Esophagus squamous epithelium (tissue), 5 donors: Measurements from ENCODE around the gene AK8. TPM values are rescaled to one million over a fixed set of nuclear protein-coding genes. Genes with fewer than 3 reads are reported as not detected.

Source experiments
- DNase-seq: peaks from one replicate; lab custom pipeline; 2025; lab: John Stamatoyannopoulos, UW
- H3K27ac ChIP-seq, 4 donors: fragments of 200-600 bp; sonication (generic); one replicate each; pipeline ENCODE4 v1.5.1; 2016 to 2019; ENCODE audit warnings: mild to moderate bottlenecking in 1 of 4
- H3K27me3 ChIP-seq, 4 donors: fragments of 200-600 bp; sonication (generic); 1 replicate in 3 of 4; 2 replicates in 1 of 4; pipeline versions ENCODE4 v1.5.1 to v1.6.0; 2017 to 2021; ENCODE audit warnings: antibody characterized with exemption in 1 of 4
- H3K36me3 ChIP-seq, 3 donors: fragments of 200-600 bp; sonication (generic); one replicate each; pipeline ENCODE4 v1.5.1; 2016 to 2019
- H3K4me1 ChIP-seq, 3 donors: fragments of 200-600 bp; sonication (generic); one replicate each; pipeline ENCODE4 v1.5.1; 2017 to 2019
- H3K4me3 ChIP-seq, 4 donors: fragments of 200-600 bp; sonication (generic); 1 replicate in 3 of 4; 2 replicates in 1 of 4; pipeline ENCODE4 v1.5.1; 2016 to 2019; ENCODE audit warnings: mild to moderate bottlenecking in 2 of 4, moderate library complexity in 1 of 4
- H3K9me3 ChIP-seq, 3 donors: fragments of 200-600 bp; sonication (generic); one replicate each; pipeline ENCODE4 v1.5.1; 2016 to 2019
- POLR2A ChIP-seq, 4 donors: fragments of 450-650 bp; IDR thresholded peaks; one replicate each; pipeline ENCODE4 v1.6.1; 2017; ENCODE audit warnings: antibody characterized with exemption in 4 of 4, mild to moderate bottlenecking in 4 of 4, moderate library complexity in 3 of 4
- WGBS, 2 donors: methylation state at CpG; one replicate each; pipeline ENCODE4 v1.1.5; 2018; 5-methylcytosine and 5-hydroxymethylcytosine counted together
- intact Hi-C: fragments of 100-400 bp; cut with DNase I; formaldehyde crosslinking; loops from one replicate; pipeline ENCODE4 v1.15.0; 2022
- total RNA-seq, 4 donors: library from RNA; depleted of rRNA; stranded (reverse); fragments of >200 nt; gene quantifications; one replicate each; pipeline ENCODE4 v1.1.0, GENCODE V29; 2016
- TF ChIP-seq, protein P1 (sequence below), 6 experiments: fragments of 450-650 bp in 4 of 6; fragments of 200-600 bp in 2 of 6; sonication (generic) in 2 of 6; IDR thresholded peaks; one replicate each; pipeline ENCODE4 v1.5.1; 2016 to 2019; ENCODE audit warnings: antibody characterized with exemption in 6 of 6, mild to moderate bottlenecking in 4 of 6, moderate library complexity in 4 of 6
- donor health status: DM: yes; HTN: yes; CAD: no.

Gene AK8
- total RNA-seq, 4 donors from 2014 or later = 0.38 to 1.1 (median 0.48) TPM; not detected in 1

DNA sequence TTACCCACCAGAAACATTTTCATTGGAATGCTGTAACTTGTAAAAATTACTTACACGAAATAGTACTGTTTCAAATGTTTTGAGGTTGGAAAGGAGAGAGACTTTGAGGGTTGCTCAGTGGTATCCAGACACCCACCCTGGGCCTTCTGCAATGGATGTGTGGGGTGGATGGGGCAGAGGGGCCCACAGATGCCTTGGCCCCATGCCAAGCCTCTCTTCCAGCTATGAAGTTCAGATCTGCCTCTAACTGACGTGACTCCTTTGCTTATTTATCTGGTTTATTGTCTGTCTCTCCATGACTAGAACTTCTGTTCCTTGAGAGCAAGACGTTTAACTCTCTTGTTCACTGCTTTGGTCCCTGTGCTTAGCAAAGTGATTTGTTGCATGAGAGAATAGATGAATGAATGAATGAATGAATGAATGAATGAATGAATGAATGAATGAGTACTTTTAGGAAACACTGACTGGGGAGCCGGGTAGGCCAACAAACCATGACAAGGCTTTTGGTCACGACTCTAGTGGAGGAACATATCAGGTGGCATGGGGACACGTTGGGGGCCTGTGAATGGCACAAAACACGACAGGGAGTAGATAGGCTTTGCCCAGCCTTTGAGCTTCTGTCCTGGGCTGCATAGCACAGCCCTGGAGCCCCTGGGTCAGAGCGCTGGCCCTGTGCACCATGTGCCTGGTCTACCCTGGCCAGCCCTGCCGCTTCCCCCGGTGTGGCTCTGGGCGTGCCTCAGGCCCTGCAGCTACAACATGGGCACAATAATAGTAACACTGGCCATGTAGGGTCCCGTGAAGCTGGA, 31.8 kb downstream of the AK8 start:
- no peak for DNase-seq
- Histone ChIP-seq H3K4me3 (no peak overlapping the region), H3K36me3 (no peaks in the 10 kb centered on the region), H3K4me1 (peaks cover 0 to 13% (median 0%) of the 10 kb centered on the region in 3 donors), H3K9me3 (no peaks in the 10 kb centered on the region), H3K27me3 (no peaks in the 10 kb centered on the region), H3K27ac (no peak overlapping the region)
- intact Hi-C loops = no loop called here
- 75 to 83% methylated on average over 7 of the region's 12 CpGs for WGBS, 2 donors
- no peak for TF ChIP-seq POLR2A (IDR thresholded peaks at IDR 0.05)
- TF ChIP-seq, protein P1, sequence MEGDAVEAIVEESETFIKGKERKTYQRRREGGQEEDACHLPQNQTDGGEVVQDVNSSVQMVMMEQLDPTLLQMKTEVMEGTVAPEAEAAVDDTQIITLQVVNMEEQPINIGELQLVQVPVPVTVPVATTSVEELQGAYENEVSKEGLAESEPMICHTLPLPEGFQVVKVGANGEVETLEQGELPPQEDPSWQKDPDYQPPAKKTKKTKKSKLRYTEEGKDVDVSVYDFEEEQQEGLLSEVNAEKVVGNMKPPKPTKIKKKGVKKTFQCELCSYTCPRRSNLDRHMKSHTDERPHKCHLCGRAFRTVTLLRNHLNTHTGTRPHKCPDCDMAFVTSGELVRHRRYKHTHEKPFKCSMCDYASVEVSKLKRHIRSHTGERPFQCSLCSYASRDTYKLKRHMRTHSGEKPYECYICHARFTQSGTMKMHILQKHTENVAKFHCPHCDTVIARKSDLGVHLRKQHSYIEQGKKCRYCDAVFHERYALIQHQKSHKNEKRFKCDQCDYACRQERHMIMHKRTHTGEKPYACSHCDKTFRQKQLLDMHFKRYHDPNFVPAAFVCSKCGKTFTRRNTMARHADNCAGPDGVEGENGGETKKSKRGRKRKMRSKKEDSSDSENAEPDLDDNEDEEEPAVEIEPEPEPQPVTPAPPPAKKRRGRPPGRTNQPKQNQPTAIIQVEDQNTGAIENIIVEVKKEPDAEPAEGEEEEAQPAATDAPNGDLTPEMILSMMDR (IDR thresholded peaks at IDR 0.05) = no peak

DNA sequence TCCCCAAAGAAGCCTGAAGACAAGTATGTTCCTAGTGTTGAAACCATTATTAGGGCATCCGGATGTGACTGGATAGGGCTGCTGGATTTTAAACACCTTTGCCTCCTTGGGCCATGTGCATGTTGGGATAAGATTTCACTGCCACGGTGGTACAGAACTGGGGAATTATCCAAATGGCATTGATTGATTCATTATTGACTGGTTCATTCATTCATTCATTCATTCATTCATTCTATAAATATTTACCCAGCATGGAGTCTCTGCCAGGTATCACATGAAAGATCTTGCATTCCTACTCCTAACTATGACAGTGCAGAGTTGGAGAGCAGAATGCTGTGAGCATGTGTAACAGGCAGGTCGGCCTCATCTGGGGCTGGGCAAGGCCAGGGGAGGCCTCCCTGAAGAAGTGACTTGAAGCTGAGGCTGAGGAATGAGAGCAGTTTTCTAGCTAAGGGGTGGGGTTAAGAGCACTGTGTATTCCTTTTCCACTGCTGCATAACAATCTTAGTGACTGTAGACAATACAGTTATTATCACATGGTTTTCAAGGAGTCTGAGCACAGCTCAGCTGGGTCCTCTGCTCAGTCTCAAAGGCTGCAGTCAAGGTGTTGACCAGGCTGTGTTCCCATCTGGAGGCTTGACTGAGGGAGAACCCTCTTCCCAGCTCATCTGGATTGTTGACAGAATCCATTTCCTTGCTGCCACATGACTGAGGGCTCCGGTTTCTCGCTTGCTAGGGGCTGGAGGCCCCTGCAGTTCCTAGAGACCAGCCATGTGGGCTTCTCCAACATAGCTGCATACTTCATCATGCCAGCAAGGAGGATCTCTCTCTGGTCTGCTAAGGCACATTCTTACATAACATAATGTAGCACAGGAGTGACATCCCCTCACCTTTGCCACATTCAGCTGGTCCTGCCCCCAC, 35.7 kb downstream of the AK8 start:
- Histone ChIP-seq H3K4me1 (no peaks in the 10 kb centered on the region), H3K4me3 (no peak overlapping the region), H3K27ac (no peak overlapping the region), H3K27me3 (no peaks in the 10 kb centered on the region), H3K9me3 (no peaks in the 10 kb centered on the region), H3K36me3 (no peaks in the 10 kb centered on the region)
- WGBS, 2 donors = 67 to 80% methylated on average over 3 to 5 of the region's 5 CpGs
- intact Hi-C loops = no loop called here
- no peak for DNase-seq
- TF ChIP-seq POLR2A (IDR thresholded peaks at IDR 0.05) = no peak
- TF ChIP-seq, protein P1 (IDR thresholded peaks at IDR 0.05) = no peak

DNA sequence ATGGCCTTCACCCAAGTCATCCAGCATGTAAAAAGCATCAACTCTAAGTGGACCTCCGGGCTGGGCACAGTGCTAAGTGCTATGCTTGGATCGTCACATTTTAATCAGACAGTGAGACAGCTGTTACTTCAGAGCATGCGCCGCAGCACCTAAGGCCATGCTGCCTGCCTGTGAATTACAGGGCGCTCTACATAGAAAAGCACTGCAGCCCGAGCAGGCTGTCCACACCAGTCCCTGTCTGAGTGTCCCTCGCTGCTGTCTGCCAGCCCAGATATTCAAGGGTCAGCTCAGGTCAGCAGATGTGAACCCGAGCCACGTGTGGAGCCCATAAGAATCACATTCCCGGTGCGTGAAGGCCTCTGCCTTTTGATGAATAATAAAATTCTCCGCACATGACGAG, 37.1 kb downstream of the AK8 start:
- TF ChIP-seq POLR2A (IDR thresholded peaks at IDR 0.05) = no peak
- TF ChIP-seq, protein P1 (IDR thresholded peaks at IDR 0.05) = no peak
- no peaks in the 10 kb centered on the region for H3K36me3 ChIP-seq
- H3K4me1 ChIP-seq = no peaks in the 10 kb centered on the region
- H3K27me3 ChIP-seq = no peaks in the 10 kb centered on the region
- intact Hi-C loops = no loop called here
- DNase-seq = no peak
- no peaks in the 10 kb centered on the region for H3K9me3 ChIP-seq
- no peak overlapping the region for H3K4me3 ChIP-seq
- H3K27ac ChIP-seq = no peak overlapping the region
- 79 to 85% methylated on average over 9 to 13 of the region's 13 CpGs for WGBS, 2 donors

DNA sequence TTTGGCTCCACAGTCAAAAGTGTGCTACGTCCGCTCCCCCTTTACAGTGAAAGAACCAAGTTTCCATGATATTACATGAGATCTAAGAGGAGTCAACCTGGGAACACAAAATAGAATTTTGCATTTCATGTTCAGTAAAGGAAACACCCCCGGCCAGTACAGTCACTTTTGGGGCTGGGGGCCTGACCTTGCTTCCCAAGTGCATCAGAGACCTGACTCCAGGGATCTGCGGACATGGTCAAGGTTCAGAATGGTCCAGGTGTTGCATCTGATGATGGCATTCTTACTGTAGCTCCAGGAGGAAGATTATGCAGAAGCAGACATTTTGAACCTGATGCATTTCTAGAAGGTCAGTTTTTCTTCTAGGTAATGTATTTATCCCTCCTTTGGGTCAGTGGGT, 39.8 kb downstream of the AK8 start:
- H3K4me1 ChIP-seq = no peaks in the 10 kb centered on the region
- no peak overlapping the region for H3K4me3 ChIP-seq
- DNase-seq = no peak
- no peaks in the 10 kb centered on the region for H3K27me3 ChIP-seq
- 87 to 88% methylated on average over 3 to 4 of the region's 4 CpGs for WGBS, 2 donors
- H3K36me3 ChIP-seq = no peaks in the 10 kb centered on the region
- intact Hi-C loops = no loop called here
- no peak overlapping the region for H3K27ac ChIP-seq
- H3K9me3 ChIP-seq = no peaks in the 10 kb centered on the region
- TF ChIP-seq, protein P1 (IDR thresholded peaks at IDR 0.05) = no peak
- no peak for TF ChIP-seq POLR2A (IDR thresholded peaks at IDR 0.05)
